ENCODE results near the gene TNFSF8. TPM values are rescaled to one million over a fixed set of nuclear protein-coding genes. Genes with fewer than 3 reads are reported as not detected.

Gene TNFSF8
- total RNA-seq, 1 donor from 2014 or later: 0.96 TPM

GRCh38 chr9:114935119-114935518, 4.7 kb upstream of the TNFSF8 start:
- Histone ChIP-seq H3K27ac (no peak overlapping the region), H3K4me1 (no peaks in the 10 kb centered on the region), H3K9me3 (no peaks in the 10 kb centered on the region), H3K4me3 (no peak overlapping the region), H3K27me3 (no peaks in the 10 kb centered on the region), H3K36me3 (no peaks in the 10 kb centered on the region)
- intact Hi-C loops (cut with DNase I): no loop called here
- TF ChIP-seq CTCF (IDR thresholded peaks at IDR 0.05): no peak
- no peak for DNase-seq (ENCODE audit: low spot score in 2 of 2)

GRCh38 chr9:114932502-114932901, 2.1 kb upstream of the TNFSF8 start:
- Histone ChIP-seq H3K4me3 (no peak overlapping the region), H3K4me1 (no peaks in the 10 kb centered on the region), H3K36me3 (no peaks in the 10 kb centered on the region), H3K27ac (no peak overlapping the region), H3K27me3 (no peaks in the 10 kb centered on the region), H3K9me3 (no peaks in the 10 kb centered on the region)
- DNase-seq (ENCODE audit: low spot score in 2 of 2): no peak
- intact Hi-C loops (cut with DNase I): no loop called here
- no peak for TF ChIP-seq CTCF (IDR thresholded peaks at IDR 0.05)

- Histone ChIP-seq H3K27me3 (no peaks in the 10 kb centered on the region), H3K4me1 (no peaks in the 10 kb centered on the region), H3K9me3 (no peaks in the 10 kb centered on the region), H3K36me3 (no peaks in the 10 kb centered on the region), H3K27ac (no peak overlapping the region), H3K4me3 (no peak overlapping the region)
- no peak for TF ChIP-seq CTCF (IDR thresholded peaks at IDR 0.05)
- intact Hi-C loops (cut with DNase I): no loop called here
- DNase-seq (ENCODE audit: low spot score in 2 of 2): no peak
Observed at GRCh38 chr9:114931407-114931806, 1.0 kb upstream of the TNFSF8 start.

GRCh38 chr9:114929201-114929600, 1.2 kb downstream of the TNFSF8 start:
- intact Hi-C loops (cut with DNase I): no loop called here

GRCh38 chr9:114928671-114929070, 1.7 kb downstream of the TNFSF8 start:
- Histone ChIP-seq H3K4me1 (peaks cover 0 to 4% of the 10 kb centered on the region in 2 donors), H3K27me3 (no peaks in the 10 kb centered on the region), H3K27ac (peak overlapping the region in 1 of 2 donors; percentile 38), H3K9me3 (no peaks in the 10 kb centered on the region), H3K36me3 (no peaks in the 10 kb centered on the region), H3K4me3 (peak overlapping the region in 1 of 2 donors; percentile 6)
- intact Hi-C loops (cut with DNase I): no loop called here
- TF ChIP-seq CTCF (IDR thresholded peaks at IDR 0.05): no peak
- no peak for DNase-seq (ENCODE audit: low spot score in 2 of 2)

More at GRCh38 chr9:114929201-114929600, 1.2 kb downstream of the TNFSF8 start:
- H3K36me3 ChIP-seq: no peaks in the 10 kb centered on the region
- H3K4me3 ChIP-seq: peak overlapping the region in 1 of 2 donors; percentile 43
- H3K27me3 ChIP-seq: no peaks in the 10 kb centered on the region
- H3K27ac ChIP-seq: peak overlapping the region; percentile 38 to 42
- peaks cover 0 to 4% of the 10 kb centered on the region in 2 donors for H3K4me1 ChIP-seq
- no peaks in the 10 kb centered on the region for H3K9me3 ChIP-seq
- no peak for TF ChIP-seq CTCF (IDR thresholded peaks at IDR 0.05)
- DNase-seq (ENCODE audit: low spot score in 2 of 2): no peak

- peak overlapping the region in 1 of 2 donors; percentile 6 for H3K4me3 ChIP-seq
- TF ChIP-seq CTCF (IDR thresholded peaks at IDR 0.05): no peak
- intact Hi-C loops (cut with DNase I): no loop called here
- no peaks in the 10 kb centered on the region for H3K36me3 ChIP-seq
- H3K27ac ChIP-seq: no peak overlapping the region
- no peaks in the 10 kb centered on the region for H3K9me3 ChIP-seq
- H3K27me3 ChIP-seq: no peaks in the 10 kb centered on the region
- peaks cover 0 to 4% of the 10 kb centered on the region in 2 donors for H3K4me1 ChIP-seq
- no peak for DNase-seq (ENCODE audit: low spot score in 2 of 2)
Observed at GRCh38 chr9:114928136-114928535, 2.3 kb downstream of the TNFSF8 start.
